ENCODE data around the gene ZFP36.

Gene ZFP36

GRCh38 chr19:39406656-39407409 lies at the start of gene ZFP36:
TSS of gene ZFP36 (plus strand) at chr19:39406847. CDS start at chr19:39406905, 58 bp downstream.
- H3K27ac ChIP-seq: peak within 1 kb of the TSS; percentile 96
- TF ChIP-seq CTCF (conservative IDR thresholded peaks at IDR 0.05): no peak

GRCh38 chr19:39359026-39359425 lies 47.6 kb upstream of the ZFP36 start:
- TF ChIP-seq CTCF (conservative IDR thresholded peaks at IDR 0.05): no peak

GRCh38 chr19:39360599-39360998 lies 46.0 kb upstream of the ZFP36 start:
- TF ChIP-seq CTCF (conservative IDR thresholded peaks at IDR 0.05): no peak
- no peak overlapping the region for H3K27ac ChIP-seq

More at GRCh38 chr19:39359026-39359425, 47.6 kb upstream of the ZFP36 start:
- H3K27ac ChIP-seq: no peak overlapping the region

GRCh38 chr19:39362682-39363657 lies 43.7 kb upstream of the ZFP36 start:
- H3K27ac ChIP-seq: no peak overlapping the region

GRCh38 chr19:39363901-39364457 lies 42.7 kb upstream of the ZFP36 start:
- no peak for TF ChIP-seq CTCF (conservative IDR thresholded peaks at IDR 0.05)
- H3K27ac ChIP-seq: no peak overlapping the region

More at GRCh38 chr19:39362682-39363657, 43.7 kb upstream of the ZFP36 start:
- TF ChIP-seq CTCF (conservative IDR thresholded peaks at IDR 0.05): no peak

GRCh38 chr19:39365531-39365930 lies 41.1 kb upstream of the ZFP36 start:
- no peak for TF ChIP-seq CTCF (conservative IDR thresholded peaks at IDR 0.05)
- no peak overlapping the region for H3K27ac ChIP-seq

GRCh38 chr19:39369200-39369599 lies 37.4 kb upstream of the ZFP36 start:
- no peak overlapping the region for H3K27ac ChIP-seq
- no peak for TF ChIP-seq CTCF (conservative IDR thresholded peaks at IDR 0.05)

Data from VCaP (cell line).